Rectal smooth muscle tissue (tissue), 1 donor: ENCODE data around the gene KLF13.

Source experiments
- H3K27ac ChIP-seq: one replicate; pipeline ENCODE4 v1.7.0; 2013; ENCODE audit warnings: low read depth, low read length, inconsistent platforms
- H3K27me3 ChIP-seq: one replicate; pipeline ENCODE4 v1.7.0; 2013; ENCODE audit warnings: low read length; ENCODE audit not compliant: control insufficient read depth, insufficient read depth
- H3K36me3 ChIP-seq: one replicate; pipeline ENCODE4 v1.7.0; 2013; ENCODE audit warnings: low read length; ENCODE audit not compliant: control insufficient read depth, insufficient read depth
- H3K4me1 ChIP-seq: one replicate; pipeline ENCODE4 v1.7.0; 2013; ENCODE audit warnings: low read length; ENCODE audit not compliant: control insufficient read depth, insufficient read depth
- H3K4me3 ChIP-seq: one replicate; pipeline ENCODE4 v1.7.0; 2013; ENCODE audit warnings: low read length
- H3K9ac ChIP-seq: one replicate; pipeline ENCODE4 v1.7.0; 2013; ENCODE audit warnings: low read length

KLF13 gene

GRCh38 chr15:31324806-31325594 is 1.6 kb upstream of the KLF13 start:
- H3K4me1 ChIP-seq, result peaks cover 8% of the 10 kb centered on the region
- peak overlapping the region; percentile 99 for H3K27ac ChIP-seq
- H3K4me3 ChIP-seq, result peak overlapping the region; percentile 78
- H3K36me3 ChIP-seq, result no peaks in the 10 kb centered on the region
- H3K9ac ChIP-seq, result peak overlapping the region; percentile 61
- no peaks in the 10 kb centered on the region for H3K27me3 ChIP-seq

- Histone ChIP-seq H3K9ac (peak overlapping the region; percentile 94), H3K27me3 (no peaks in the 10 kb centered on the region), H3K4me3 (peak overlapping the region; percentile 78), H3K36me3 (no peaks in the 10 kb centered on the region), H3K27ac (peak overlapping the region; percentile 99), H3K4me1 (peaks cover 8% of the 10 kb centered on the region)
These were observed 960 bp upstream of the KLF13 start for GRCh38 chr15:31325595-31326155.

- Histone ChIP-seq H3K27me3 (no peaks in the 10 kb centered on the region), H3K27ac (peak overlapping the region; percentile 99), H3K4me3 (peak overlapping the region; percentile 81), H3K36me3 (no peaks in the 10 kb centered on the region), H3K4me1 (peaks cover 8% of the 10 kb centered on the region), H3K9ac (peak overlapping the region; percentile 78)
These were observed 437 bp downstream of the KLF13 start for GRCh38 chr15:31326875-31327668.

GRCh38 chr15:31327669-31328427 is 1.2 kb downstream of the KLF13 start:
- no peaks in the 10 kb centered on the region for H3K27me3 ChIP-seq
- H3K4me1 ChIP-seq, result peaks cover 8% of the 10 kb centered on the region
- H3K9ac ChIP-seq, result peak overlapping the region; percentile 78
- no peaks in the 10 kb centered on the region for H3K36me3 ChIP-seq
- H3K27ac ChIP-seq, result peak overlapping the region; percentile 99
- H3K4me3 ChIP-seq, result peak overlapping the region; percentile 81

- Histone ChIP-seq H3K4me1 (peaks cover 8% of the 10 kb centered on the region), H3K36me3 (no peaks in the 10 kb centered on the region), H3K27ac (peak overlapping the region; percentile 77), H3K9ac (no peak overlapping the region), H3K27me3 (no peaks in the 10 kb centered on the region), H3K4me3 (peak overlapping the region; percentile 81)
These were observed 1.9 kb downstream of the KLF13 start for GRCh38 chr15:31328428-31328968.

DNA sequence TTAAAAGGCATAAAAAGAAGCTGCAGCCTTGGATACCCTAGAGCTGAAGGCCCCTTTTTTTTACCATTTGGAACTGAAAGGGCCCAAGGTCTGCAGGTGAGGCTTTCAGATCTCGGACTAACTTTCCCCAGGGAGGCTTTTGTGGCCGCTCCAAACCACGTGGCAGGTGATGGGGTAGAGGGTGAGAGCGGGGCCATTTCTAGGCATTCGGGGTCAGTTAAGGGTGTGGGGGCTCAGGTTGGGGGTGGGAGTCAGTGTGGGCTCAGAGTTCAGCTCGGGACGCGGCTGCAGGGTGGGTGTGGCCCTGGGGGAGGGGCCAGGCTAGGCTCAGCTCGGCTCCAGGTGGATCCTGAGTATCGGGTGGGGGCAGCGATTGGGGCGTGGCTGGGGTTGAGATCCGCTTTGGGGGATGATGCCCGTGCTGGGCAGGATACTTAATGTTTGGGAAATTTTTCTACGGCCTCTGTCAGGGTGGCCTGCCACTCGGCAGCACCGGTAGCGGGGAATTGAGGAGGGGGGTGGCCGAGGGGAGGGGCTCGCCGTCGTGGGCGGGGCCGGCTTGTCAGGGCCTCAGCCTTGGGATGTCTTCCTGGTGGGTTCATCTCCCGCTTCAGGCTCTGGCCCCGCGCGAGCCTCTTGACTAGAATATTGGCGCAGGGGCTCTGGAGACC is 2.5 kb downstream of the KLF13 start:
- Histone ChIP-seq H3K27me3 (no peaks in the 10 kb centered on the region), H3K4me3 (peak overlapping the region; percentile 81), H3K4me1 (peaks cover 8% of the 10 kb centered on the region), H3K27ac (peak overlapping the region; percentile 77), H3K36me3 (no peaks in the 10 kb centered on the region), H3K9ac (no peak overlapping the region)

GRCh38 chr15:31329640-31330010 is 3.0 kb downstream of the KLF13 start:
- Histone ChIP-seq H3K27ac (peak overlapping the region; percentile 77), H3K4me1 (peaks cover 8% of the 10 kb centered on the region), H3K9ac (no peak overlapping the region), H3K27me3 (no peaks in the 10 kb centered on the region), H3K4me3 (peak overlapping the region; percentile 81), H3K36me3 (no peaks in the 10 kb centered on the region)

GRCh38 chr15:31330111-31330785 is 3.6 kb downstream of the KLF13 start:
- peaks cover 6% of the 10 kb centered on the region for H3K4me1 ChIP-seq
- no peaks in the 10 kb centered on the region for H3K27me3 ChIP-seq
- H3K4me3 ChIP-seq, result peak overlapping the region; percentile 81
- no peaks in the 10 kb centered on the region for H3K36me3 ChIP-seq
- H3K27ac ChIP-seq, result no peak overlapping the region
- no peak overlapping the region for H3K9ac ChIP-seq

DNA sequence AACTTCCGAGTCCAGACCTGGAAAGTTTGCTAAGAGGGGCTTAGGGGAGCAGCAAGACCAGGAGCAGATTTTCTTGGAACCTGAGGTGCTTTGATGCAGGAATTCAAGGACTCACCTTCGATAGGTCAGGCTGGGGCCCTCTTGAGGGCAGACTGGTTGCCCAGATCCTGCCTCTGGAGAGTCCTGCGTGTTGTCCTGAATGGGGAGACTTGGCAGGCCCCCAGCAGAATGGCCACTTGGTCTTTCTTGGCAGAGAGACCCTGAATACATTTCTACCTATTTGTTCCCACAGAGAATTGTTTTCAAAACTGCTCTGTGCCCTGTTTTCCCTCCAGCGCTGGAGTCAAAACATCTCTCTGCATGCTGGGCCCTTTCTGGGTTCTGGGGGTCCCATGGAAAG is 4.2 kb downstream of the KLF13 start:
- Histone ChIP-seq H3K9ac (no peak overlapping the region), H3K27ac (no peak overlapping the region), H3K4me1 (peaks cover 7% of the 10 kb centered on the region)

GRCh38 chr15:31331389-31331788 is 4.8 kb downstream of the KLF13 start:
- H3K36me3 ChIP-seq, result no peaks in the 10 kb centered on the region
- peaks cover 12% of the 10 kb centered on the region for H3K4me1 ChIP-seq
- no peaks in the 10 kb centered on the region for H3K27me3 ChIP-seq
- no peak overlapping the region for H3K9ac ChIP-seq
- H3K4me3 ChIP-seq, result no peak overlapping the region
- H3K27ac ChIP-seq, result no peak overlapping the region

More for the DNA sequence above, 4.2 kb downstream of the KLF13 start:
- no peaks in the 10 kb centered on the region for H3K27me3 ChIP-seq
- no peaks in the 10 kb centered on the region for H3K36me3 ChIP-seq
- no peak overlapping the region for H3K4me3 ChIP-seq

DNA sequence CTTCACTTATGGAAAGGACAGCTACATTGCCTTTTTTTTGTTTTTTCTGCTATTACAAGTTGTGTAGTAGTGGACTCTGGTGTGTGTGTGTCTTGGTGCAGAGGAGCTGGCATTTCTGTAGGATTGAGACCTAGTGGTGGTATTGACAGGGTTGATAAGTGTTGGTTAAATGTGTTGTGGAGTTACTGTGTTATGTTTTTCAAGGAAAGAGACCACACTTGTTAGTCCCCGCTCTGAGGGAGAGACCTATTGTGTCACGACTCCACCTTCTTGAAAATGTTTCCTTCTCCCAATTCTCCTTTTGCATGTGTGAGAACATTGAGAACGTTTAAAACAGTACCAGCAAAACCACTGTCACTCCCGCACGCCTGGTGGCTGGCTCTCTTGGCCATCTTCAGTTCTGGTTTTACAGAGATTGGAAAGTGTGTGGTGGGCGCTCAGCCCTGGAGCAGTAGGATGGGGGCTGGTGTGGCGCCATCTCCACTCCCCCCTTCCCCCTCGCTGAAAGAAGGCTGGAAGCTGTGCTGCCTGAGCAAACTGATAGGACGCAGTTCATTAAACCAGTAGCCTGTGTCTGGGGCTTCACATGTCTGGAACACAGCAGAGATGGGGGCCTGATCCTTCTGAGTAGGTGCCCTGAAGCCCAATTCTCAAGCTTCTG is 5.5 kb downstream of the KLF13 start:
- no peak overlapping the region for H3K4me3 ChIP-seq
- peaks cover 12% of the 10 kb centered on the region for H3K4me1 ChIP-seq
- H3K27me3 ChIP-seq, result no peaks in the 10 kb centered on the region
- H3K36me3 ChIP-seq, result no peaks in the 10 kb centered on the region
- H3K9ac ChIP-seq, result no peak overlapping the region
- H3K27ac ChIP-seq, result no peak overlapping the region
